HepG2 (cell line): ENCODE results near the gene STEAP1B. TPM values are rescaled to one million over a fixed set of nuclear protein-coding genes. Genes with fewer than 3 reads are reported as not detected.

Experiments used
- ATAD3A ChIP-seq: sonication (generic); formaldehyde crosslinking; IDR thresholded peaks from 2 replicates; pipeline ENCODE4 v1.4.0; 2020; ENCODE audit warnings: missing genetic modification reagents
- BRCA1 ChIP-seq: sonication (generic); formaldehyde crosslinking; IDR thresholded peaks from 2 replicates; pipeline ENCODE4 v1.4.0; 2020; ENCODE audit warnings: missing genetic modification reagents
- CBFB ChIP-seq: sonication (generic); formaldehyde crosslinking; IDR thresholded peaks from 2 replicates; pipeline ENCODE4 v1.4.0; 2020; ENCODE audit warnings: missing genetic modification reagents
- DDIT3 ChIP-seq: sonication (generic); formaldehyde crosslinking; IDR thresholded peaks from 2 replicates; pipeline ENCODE4 v1.4.0; 2020; ENCODE audit warnings: mild to moderate bottlenecking, missing genetic modification reagents
- E2F1 ChIP-seq: sonication (generic); formaldehyde crosslinking; IDR thresholded peaks from 2 replicates; pipeline ENCODE4 v1.5.0; 2020; ENCODE audit warnings: missing genetic modification reagents
- ELF1 ChIP-seq: sonication (generic); formaldehyde crosslinking; IDR thresholded peaks from 2 replicates; pipeline ENCODE4 v1.4.0; 2020; ENCODE audit warnings: missing genetic modification reagents
- IRF1 ChIP-seq: sonication (generic); formaldehyde crosslinking; IDR thresholded peaks from 2 replicates; pipeline ENCODE4 v1.4.0; 2020; ENCODE audit warnings: low read depth, mild to moderate bottlenecking, missing genetic modification reagents
- KAT8 ChIP-seq: IDR thresholded peaks from 2 replicates; pipeline ENCODE4 v1.6.1; 2016; ENCODE audit warnings: missing genetic modification reagents, missing compliant biosample characterization
- KDM4B ChIP-seq: sonication (generic); formaldehyde crosslinking; IDR thresholded peaks from 2 replicates; pipeline ENCODE4 v1.4.0; 2020; ENCODE audit warnings: missing genetic modification reagents
- MYC ChIP-seq: sonication (generic); formaldehyde crosslinking; IDR thresholded peaks from 2 replicates; pipeline ENCODE4 v1.9.0; 2021; ENCODE audit warnings: missing genetic modification reagents, borderline replicate concordance
- NFE2L2 ChIP-seq: fragments of 150-350 bp; IDR thresholded peaks from 2 replicates; pipeline ENCODE4 v1.6.1; 2014; ENCODE audit warnings: low read length
- PLSCR1 ChIP-seq: sonication (generic); formaldehyde crosslinking; IDR thresholded peaks from 2 replicates; pipeline ENCODE4 v1.5.0; 2020; ENCODE audit warnings: missing genetic modification reagents, mild to moderate bottlenecking, borderline replicate concordance
- RELA ChIP-seq: sonication (generic); formaldehyde crosslinking; IDR thresholded peaks from 2 replicates; pipeline ENCODE4 v1.4.0; 2020; ENCODE audit warnings: missing genetic modification reagents
- SRSF1 ChIP-seq: fragments of 200-400 bp; formaldehyde crosslinking; optimal IDR thresholded peaks from 2 replicates; pipeline ENCODE3; 2017; ENCODE audit warnings: mild to moderate bottlenecking, low read depth, low read length, moderate library complexity
- YEATS4 ChIP-seq: sonication (generic); formaldehyde crosslinking; IDR thresholded peaks from 2 replicates; pipeline ENCODE4 v1.4.0; 2020; ENCODE audit warnings: missing genetic modification reagents, borderline replicate concordance
- ZMYM4 ChIP-seq: sonication (generic); formaldehyde crosslinking; IDR thresholded peaks from 2 replicates; pipeline ENCODE4 v1.8.1; 2023; ENCODE audit warnings: mild to moderate bottlenecking, missing genetic modification reagents
- ZNF407 ChIP-seq: sonication (generic); formaldehyde crosslinking; IDR thresholded peaks from one replicate; pipeline ENCODE4 v1.5.1; 2020; ENCODE audit warnings: mild to moderate bottlenecking, missing genetic modification reagents; ENCODE audit errors: not compliant biosample characterization
- ZNF616 ChIP-seq: sonication (generic); formaldehyde crosslinking; IDR thresholded peaks from 2 replicates; pipeline ENCODE4 v1.5.0; 2020; ENCODE audit warnings: low read depth, mild to moderate bottlenecking, missing genetic modification reagents
- ZNF883 ChIP-seq: sonication (generic); formaldehyde crosslinking; IDR thresholded peaks from 2 replicates; pipeline ENCODE4 v1.5.1; 2020; ENCODE audit warnings: mild to moderate bottlenecking, missing genetic modification reagents; ENCODE audit errors: not compliant biosample characterization
- polyA plus RNA-seq, 8 experiments: library from polyadenylated mRNA; depleted of rRNA in 3 of 8; stranded (reverse) in 7 of 8; unstranded in 1 of 8; fragments of >200 nt; fragmentation: Illumina TruSeq in 4 of 8; extraction: Trizol in 4 of 8; gene quantifications; 2 replicates each; pipeline versions ENCODE4 v1.2.1 to v1.2.3, GENCODE V29; 2011 to 2016; ENCODE audit warnings: low read depth in 4 of 8, missing spikeins in 1 of 8, mixed read lengths in 1 of 8; ENCODE audit not compliant: insufficient read depth in 1 of 8
- total RNA-seq, 5 experiments: library from RNA; depleted of rRNA; stranded (reverse); fragments of >200 nt; fragmentation: Illumina TruSeq; extraction: Trizol; gene quantifications; 2 replicates each; pipeline ENCODE4 v1.2.3, GENCODE V29; 2016; ENCODE audit warnings: low read depth in 1 of 5

The STEAP1B gene
- total and polyA plus RNA-seq, 2 of the 13 experiments (the other 11 are each of a cell fraction or from before 2014, with no cell fraction given) = not detected

GRCh38 chr7:22433710-22434460, 66.1 kb downstream of the STEAP1B start (continued):
- TF ChIP-seq ZNF883 (CRISPR knock-in tag) (no peak), YEATS4 (CRISPR knock-in tag) (no peak), BRCA1 (CRISPR knock-in tag) (no peak), ZNF616 (no peak), E2F1 (CRISPR knock-in tag) (no peak), SRSF1 (no peak), CBFB (CRISPR knock-in tag) (peak; percentile 86; the same call in 1 of the 2 replicates), KDM4B (CRISPR knock-in tag) (peak; percentile 81; the same call in 1 of the 2 replicates), ZNF407 (no peak), ATAD3A (CRISPR knock-in tag) (no peak), IRF1 (no peak), PLSCR1 (CRISPR knock-in tag) (no peak), RELA (CRISPR knock-in tag) (no peak), ZMYM4 (CRISPR knock-in tag) (peak; percentile 84), KAT8 (CRISPR knock-in tag) (peak; percentile 65; the same call in 1 of the 2 replicates), DDIT3 (CRISPR knock-in tag) (no peak), MYC (peak; percentile 46; the same call in 1 of the 2 replicates), NFE2L2 (no peak), ELF1 (CRISPR knock-in tag) (peak; percentile 89)
